Measurements from ENCODE around the gene MRPL22. TPM values are rescaled to one million over a fixed set of nuclear protein-coding genes. Genes with fewer than 3 reads are reported as not detected.

Gene MRPL22
- total RNA-seq, result 10 to 100 TPM in 1 of 2 donors, 1 to 10 TPM in 1; 8.1 to 12.0 TPM

DNA sequence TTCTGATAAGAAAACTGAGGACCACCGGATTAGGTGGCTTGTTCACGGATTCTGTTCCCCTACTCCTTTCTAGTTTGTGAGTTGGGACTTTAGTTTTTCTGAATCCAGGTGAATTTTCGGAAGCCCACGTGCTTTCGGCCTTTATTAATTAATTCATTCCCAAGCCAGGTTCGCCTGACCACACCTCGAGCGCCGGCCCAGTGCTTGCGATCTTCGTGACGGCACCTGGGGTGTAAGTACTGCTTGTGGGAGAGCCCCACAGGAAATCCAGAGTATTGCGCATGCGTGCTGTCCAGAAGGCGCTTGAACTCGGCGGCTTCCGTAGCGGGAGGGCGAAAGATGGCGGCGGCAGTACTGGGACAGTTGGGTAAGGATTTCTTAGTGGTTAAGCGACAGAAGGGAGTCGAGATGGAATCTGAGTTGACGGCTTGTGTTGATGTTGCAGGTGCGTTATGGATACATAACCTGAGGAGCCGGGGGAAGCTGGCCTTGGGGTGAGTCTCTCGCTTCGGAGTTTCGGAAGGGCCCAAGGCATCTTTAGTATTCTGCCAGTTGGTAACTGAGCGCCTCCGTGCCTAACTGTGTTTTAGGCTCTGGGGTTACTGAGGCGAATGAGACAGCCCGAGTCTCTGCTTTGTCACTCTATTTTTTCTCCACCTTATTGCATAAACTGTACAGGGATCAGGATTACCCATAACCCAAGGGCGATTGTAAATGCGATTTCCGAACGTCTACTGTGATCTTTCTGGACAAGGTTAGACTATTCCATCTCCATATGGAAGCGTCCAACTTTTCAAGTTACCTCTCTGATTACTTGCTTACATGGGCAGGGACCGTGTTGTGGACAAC, at the start of gene MRPL22:
TSS of gene MRPL22 (plus strand) at position 302 of the 849 bp plus-strand sequence. CDS start at position 340, 38 bp downstream.
- ATAC-seq (ENCODE audit: insufficient number of reproducible peaks, low FRiP score, low read depth), result peak; percentile 33
- Histone ChIP-seq H3K4me3 (peak within 1 kb of the TSS; percentile 89), H3K4me1 (ENCODE audit: control insufficient read depth in 1 of 2, low read depth in 2 of 2) (peaks cover 11 to 30% of the 10 kb centered on the region in 2 donors), H3K27me3 (replicated peaks; ENCODE audit: insufficient read depth) (no peaks in the 10 kb centered on the region), H3K36me3 (no peaks in the 10 kb centered on the region), H3K9me3 (no peaks in the 10 kb centered on the region), H3K27ac (peak within 1 kb of the TSS; percentile 60 to 68)
- peak; percentile 67 for DNase-seq (ENCODE audit: low spot score)
- TF ChIP-seq, protein P1, sequence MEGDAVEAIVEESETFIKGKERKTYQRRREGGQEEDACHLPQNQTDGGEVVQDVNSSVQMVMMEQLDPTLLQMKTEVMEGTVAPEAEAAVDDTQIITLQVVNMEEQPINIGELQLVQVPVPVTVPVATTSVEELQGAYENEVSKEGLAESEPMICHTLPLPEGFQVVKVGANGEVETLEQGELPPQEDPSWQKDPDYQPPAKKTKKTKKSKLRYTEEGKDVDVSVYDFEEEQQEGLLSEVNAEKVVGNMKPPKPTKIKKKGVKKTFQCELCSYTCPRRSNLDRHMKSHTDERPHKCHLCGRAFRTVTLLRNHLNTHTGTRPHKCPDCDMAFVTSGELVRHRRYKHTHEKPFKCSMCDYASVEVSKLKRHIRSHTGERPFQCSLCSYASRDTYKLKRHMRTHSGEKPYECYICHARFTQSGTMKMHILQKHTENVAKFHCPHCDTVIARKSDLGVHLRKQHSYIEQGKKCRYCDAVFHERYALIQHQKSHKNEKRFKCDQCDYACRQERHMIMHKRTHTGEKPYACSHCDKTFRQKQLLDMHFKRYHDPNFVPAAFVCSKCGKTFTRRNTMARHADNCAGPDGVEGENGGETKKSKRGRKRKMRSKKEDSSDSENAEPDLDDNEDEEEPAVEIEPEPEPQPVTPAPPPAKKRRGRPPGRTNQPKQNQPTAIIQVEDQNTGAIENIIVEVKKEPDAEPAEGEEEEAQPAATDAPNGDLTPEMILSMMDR (IDR thresholded peaks at IDR 0.05), result peak; percentile 3

DNA sequence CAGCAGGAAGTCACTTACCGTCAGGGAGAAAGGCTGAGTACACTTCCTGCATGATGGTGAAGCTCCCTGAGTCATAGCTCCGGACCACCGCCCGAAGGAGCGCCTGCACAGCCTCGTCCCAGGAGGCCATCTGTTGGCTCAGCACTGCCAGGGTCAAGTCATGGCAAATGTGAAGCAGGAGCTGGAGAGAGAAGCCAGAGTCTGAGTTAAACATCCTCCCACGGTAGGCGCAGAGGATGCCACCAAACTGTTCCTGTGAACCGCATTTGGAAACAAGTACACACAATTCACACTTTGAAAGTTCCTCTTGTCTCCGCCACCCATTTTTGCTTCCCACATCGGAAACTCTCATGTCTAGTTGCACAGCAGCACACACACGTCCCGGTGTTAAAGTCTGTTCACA, 48.5 kb upstream of the MRPL22 start:
- Histone ChIP-seq H3K9me3 (no peaks in the 10 kb centered on the region), H3K27me3 (replicated peaks; ENCODE audit: insufficient read depth) (no peaks in the 10 kb centered on the region), H3K4me3 (no peak overlapping the region), H3K4me1 (ENCODE audit: control insufficient read depth in 1 of 2, low read depth in 2 of 2) (no peaks in the 10 kb centered on the region), H3K27ac (peak overlapping the region; percentile 56 to 79), H3K36me3 (peaks cover 53% of the 10 kb centered on the region)
- TF ChIP-seq, protein P1 (IDR thresholded peaks at IDR 0.05), result no peak
- no peak for ATAC-seq (ENCODE audit: insufficient number of reproducible peaks, low FRiP score, low read depth)
- DNase-seq (ENCODE audit: low spot score), result no peak

DNA sequence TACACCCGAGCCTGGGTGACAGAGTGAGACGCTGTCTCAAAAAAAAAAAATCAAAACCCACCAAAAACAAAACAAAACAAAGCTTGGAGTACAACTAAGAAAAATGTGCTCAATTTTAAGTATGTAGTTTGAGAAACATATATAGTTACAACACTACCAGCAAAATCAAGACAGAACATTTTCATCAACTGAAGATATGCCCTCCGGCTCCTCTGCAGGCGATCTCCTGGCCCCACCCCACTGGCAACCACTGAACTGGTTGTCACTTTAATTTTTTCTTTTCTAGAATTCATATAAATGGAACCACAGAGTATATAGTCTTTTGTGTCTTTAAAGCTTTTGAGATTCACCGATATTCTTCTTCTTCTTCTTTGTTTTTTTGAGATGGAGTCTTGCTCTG, 47.5 kb upstream of the MRPL22 start:
- Histone ChIP-seq H3K27me3 (replicated peaks; ENCODE audit: insufficient read depth) (no peaks in the 10 kb centered on the region), H3K27ac (no peak overlapping the region), H3K4me1 (ENCODE audit: control insufficient read depth in 1 of 2, low read depth in 2 of 2) (peaks cover 0 to 10% of the 10 kb centered on the region in 2 donors), H3K9me3 (no peaks in the 10 kb centered on the region), H3K4me3 (no peak overlapping the region), H3K36me3 (peaks cover 43% of the 10 kb centered on the region)
- TF ChIP-seq, protein P1 (IDR thresholded peaks at IDR 0.05), result no peak
- ATAC-seq (ENCODE audit: insufficient number of reproducible peaks, low FRiP score, low read depth) (no peak), DNase-seq (ENCODE audit: low spot score) (no peak)

DNA sequence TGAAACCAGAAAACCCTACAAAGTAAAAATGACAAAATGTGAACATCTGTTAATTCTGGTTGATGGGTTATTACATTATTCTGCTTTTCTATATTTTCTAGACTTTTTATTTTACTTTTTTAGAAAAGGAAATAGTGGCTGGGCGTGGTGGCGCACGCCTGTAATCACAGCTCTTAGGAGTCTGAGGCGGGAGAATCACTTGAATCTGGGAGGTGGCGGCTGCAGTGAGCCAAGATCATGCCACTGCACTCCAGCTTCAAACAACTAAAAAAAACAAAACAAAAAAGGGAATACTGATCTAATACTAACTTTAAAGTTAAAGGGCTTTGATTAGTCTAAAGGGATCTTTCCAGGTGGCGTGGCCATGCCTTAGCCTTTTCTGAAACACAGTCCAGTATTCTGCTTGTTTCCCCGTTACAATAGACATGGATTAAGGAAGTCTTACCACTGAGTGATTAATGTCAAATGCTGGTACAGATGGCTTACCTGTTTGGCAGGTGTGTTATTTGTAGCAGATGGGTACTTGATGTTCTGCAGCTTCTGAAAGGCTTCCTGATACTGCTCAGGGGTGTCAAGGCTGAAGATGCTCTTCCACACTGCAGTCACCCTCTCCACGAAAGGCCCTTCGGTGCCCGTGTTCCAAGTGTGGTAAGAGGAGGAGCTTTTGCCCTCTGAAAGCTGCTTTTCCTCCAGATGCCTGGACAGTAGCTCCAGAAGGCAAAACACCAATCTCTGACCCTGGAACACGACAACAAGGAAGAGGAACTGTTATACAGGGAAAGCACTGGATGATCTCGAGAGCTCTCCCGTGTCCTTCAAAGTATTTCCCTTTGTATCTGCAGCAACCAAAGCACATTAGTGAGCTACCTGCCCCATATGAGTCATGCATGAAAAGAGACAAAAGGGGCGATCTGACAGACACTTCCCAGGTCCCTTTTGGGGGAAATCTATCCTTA, 45.0 kb upstream of the MRPL22 start:
- H3K4me1 ChIP-seq (ENCODE audit: control insufficient read depth in 1 of 2, low read depth in 2 of 2), result peaks cover 2 to 30% of the 10 kb centered on the region in 2 donors
- H3K4me3 ChIP-seq, result no peak overlapping the region
- TF ChIP-seq, protein P1 (IDR thresholded peaks at IDR 0.05), result no peak
- no peaks in the 10 kb centered on the region for H3K27me3 ChIP-seq (replicated peaks; ENCODE audit: insufficient read depth)
- DNase-seq (ENCODE audit: low spot score), result no peak
- H3K9me3 ChIP-seq, result no peaks in the 10 kb centered on the region
- peaks cover 27% of the 10 kb centered on the region for H3K36me3 ChIP-seq
- H3K27ac ChIP-seq, result no peak overlapping the region
- ATAC-seq (ENCODE audit: insufficient number of reproducible peaks, low FRiP score, low read depth), result no peak
